Measurements from ENCODE around the gene STARD7. TPM values are rescaled to one million over a fixed set of nuclear protein-coding genes. Genes with fewer than 3 reads are reported as not detected.

STARD7 gene
- total and polyA plus RNA-seq, 2 donors (not counting 3 experiments of a cell fraction or from before 2014, with no cell fraction given), result 61.2 to 132 TPM

DNA sequence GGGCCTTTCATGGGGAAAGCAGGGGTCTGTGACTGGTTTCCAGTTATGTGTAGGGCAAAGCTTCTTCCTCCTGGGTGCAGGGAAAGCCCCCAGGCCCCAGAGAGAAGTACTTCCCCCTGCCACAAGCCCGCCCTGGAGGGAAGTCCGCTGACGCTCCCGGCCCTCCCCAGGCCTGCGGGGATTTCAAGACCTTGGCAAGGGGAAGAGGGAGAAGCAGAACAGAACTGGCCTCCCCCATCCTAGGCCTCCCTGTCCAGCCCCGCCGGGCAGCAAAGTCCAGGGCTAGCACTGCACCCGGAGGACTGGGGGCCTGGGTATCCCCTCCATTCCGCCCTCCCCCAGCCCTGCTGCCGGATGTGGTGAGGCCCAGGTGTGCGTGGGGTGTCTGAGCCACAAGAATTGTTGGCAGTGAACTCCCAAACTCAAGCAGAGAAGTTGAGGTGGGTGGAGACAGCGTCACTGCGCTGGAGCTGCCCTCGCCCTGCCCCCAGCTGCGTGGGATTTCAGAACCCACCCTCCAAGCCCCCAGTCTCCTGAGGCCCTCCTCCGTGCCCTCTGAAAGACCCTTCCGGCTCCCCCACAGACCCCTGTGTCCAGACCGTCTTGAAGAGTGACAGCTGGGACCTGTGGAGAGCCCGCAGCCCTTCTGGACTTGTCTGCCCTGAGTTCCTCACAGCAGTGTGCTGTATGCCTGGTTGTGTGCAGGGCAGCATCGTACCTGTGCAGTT, 62.3 kb downstream of the STARD7 start:
- ChIA-PET CTCF (interaction anchor here (2.3 to 3.5 kb wide), 2 partner anchors 8 to 28 kb away, joined by 10 to 15 read pairs; partner anchors contain the start of gene ASTL), POLR2A (no interaction called here)
- Histone ChIP-seq H3K36me3 (ENCODE audit: control insufficient read depth in 2 of 2, extremely low read depth in 1 of 2, insufficient read depth in 2 of 2, low read length in 2 of 2) (no peaks in the 10 kb centered on the region), H3K9me3 (replicated peaks; ENCODE audit: control insufficient read depth, insufficient read depth, low read length) (no peaks in the 10 kb centered on the region), H3K27ac (ENCODE audit: insufficient read depth, low read depth, low read length) (no peak overlapping the region), H3K79me2 (ENCODE audit: control insufficient read depth, insufficient read depth, low read length) (no peaks in the 10 kb centered on the region), H2AFZ (ENCODE audit: low read depth, low read length) (no peak overlapping the region), H3K9ac (replicated peaks; ENCODE audit: extremely low read depth, insufficient read depth, low read length) (no peak overlapping the region), H3K9me1 (replicated peaks; ENCODE audit: control insufficient read depth, extremely low read depth, insufficient read depth, low read length) (no peaks in the 10 kb centered on the region), H4K20me1 (replicated peaks; ENCODE audit: control insufficient read depth, extremely low read depth, insufficient read depth, low read length) (no peaks in the 10 kb centered on the region), H3K27me3 (ENCODE audit: control insufficient read depth in 2 of 2, insufficient read depth in 2 of 2, low read length in 2 of 2) (no peaks in the 10 kb centered on the region), H3K4me3 (replicated peaks in 1 of 3; ENCODE audit: insufficient read depth in 1 of 3, low read depth in 1 of 3, low read length in 3 of 3) (no peak overlapping the region), H3K4me2 (ENCODE audit: insufficient read depth, low read length) (no peak overlapping the region), H3K4me1 (ENCODE audit: control insufficient read depth, extremely low read depth, insufficient read depth, low read length) (no peaks in the 10 kb centered on the region)
- DNase-seq (ENCODE audit: low read depth, low spot score) (no peak), FAIRE-seq (no peak)
- dilution Hi-C loops (cut with MboI; ENCODE audit: extremely low pct_ligation_motif_present, low sequenced_read_pairs) (no loop called here), intact Hi-C loops (cut with micrococcal nuclease) (no loop called here)
- TF ChIP-seq MYC (IDR thresholded peaks at IDR 0.05; ENCODE audit: low read depth, low read length), result no peak
- no peak for TF ChIP-seq GATA2 (IDR thresholded peaks at IDR 0.05; ENCODE audit: insufficient read depth, insufficient read length, low read depth, low read length)
- no peak for TF ChIP-seq FOS (IDR thresholded peaks at IDR 0.05; ENCODE audit: borderline replicate concordance, insufficient read depth, low read length)
- TF ChIP-seq POLR2AphosphoS5 (IDR thresholded peaks at IDR 0.05; ENCODE audit: insufficient read depth, low read depth, low read length), result no peak
- no TSS peak for BruUV-seq (replicated peaks)

DNA sequence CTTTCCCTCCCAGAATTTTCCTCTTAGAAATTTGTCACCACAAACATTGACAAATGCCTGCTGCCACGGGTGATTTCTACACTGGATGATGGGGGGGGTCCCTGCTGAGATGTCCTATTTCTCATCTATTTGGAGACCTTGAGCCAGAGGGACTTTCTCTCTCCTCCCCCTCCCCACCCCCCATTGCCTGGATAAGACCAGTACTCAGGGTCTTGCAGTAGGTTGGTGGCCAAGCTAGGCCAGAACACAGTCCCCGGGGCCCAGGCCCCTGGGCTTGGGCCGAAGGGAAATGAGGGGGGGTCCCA, 62.8 kb downstream of the STARD7 start:
- intact Hi-C loops (cut with micrococcal nuclease), result no loop called here
- no peaks in the 10 kb centered on the region for H3K36me3 ChIP-seq (ENCODE audit: control insufficient read depth in 2 of 2, extremely low read depth in 1 of 2, insufficient read depth in 2 of 2, low read length in 2 of 2)
- no TSS peak for BruUV-seq (replicated peaks)
- H3K4me2 ChIP-seq (ENCODE audit: insufficient read depth, low read length), result peak overlapping the region; percentile 28
- no peaks in the 10 kb centered on the region for H3K9me1 ChIP-seq (replicated peaks; ENCODE audit: control insufficient read depth, extremely low read depth, insufficient read depth, low read length)
- H4K20me1 ChIP-seq (replicated peaks; ENCODE audit: control insufficient read depth, extremely low read depth, insufficient read depth, low read length), result no peaks in the 10 kb centered on the region
- ChIA-PET CTCF (interaction anchor here (3.5 kb wide), 1 partner anchor 8 kb away, joined by 15 read pairs; the partner anchor contains the start of gene ASTL), POLR2A (no interaction called here)
- H3K79me2 ChIP-seq (ENCODE audit: control insufficient read depth, insufficient read depth, low read length), result no peaks in the 10 kb centered on the region
- H3K27ac ChIP-seq (ENCODE audit: insufficient read depth, low read depth, low read length), result no peak overlapping the region
- H3K4me3 ChIP-seq (replicated peaks in 1 of 3; ENCODE audit: insufficient read depth in 1 of 3, low read depth in 1 of 3, low read length in 3 of 3), result no peak overlapping the region
- H3K9me3 ChIP-seq (replicated peaks; ENCODE audit: control insufficient read depth, insufficient read depth, low read length), result no peaks in the 10 kb centered on the region
- dilution Hi-C loops (cut with MboI; ENCODE audit: extremely low pct_ligation_motif_present, low sequenced_read_pairs), result no loop called here
- no peaks in the 10 kb centered on the region for H3K4me1 ChIP-seq (ENCODE audit: control insufficient read depth, extremely low read depth, insufficient read depth, low read length)
- DNase-seq (ENCODE audit: low read depth, low spot score) (no peak), FAIRE-seq (no peak)
- H3K27me3 ChIP-seq (ENCODE audit: control insufficient read depth in 2 of 2, insufficient read depth in 2 of 2, low read length in 2 of 2), result no peaks in the 10 kb centered on the region
- TF ChIP-seq FOS (IDR thresholded peaks at IDR 0.05; ENCODE audit: borderline replicate concordance, insufficient read depth, low read length), result no peak
- TF ChIP-seq, protein P1, sequence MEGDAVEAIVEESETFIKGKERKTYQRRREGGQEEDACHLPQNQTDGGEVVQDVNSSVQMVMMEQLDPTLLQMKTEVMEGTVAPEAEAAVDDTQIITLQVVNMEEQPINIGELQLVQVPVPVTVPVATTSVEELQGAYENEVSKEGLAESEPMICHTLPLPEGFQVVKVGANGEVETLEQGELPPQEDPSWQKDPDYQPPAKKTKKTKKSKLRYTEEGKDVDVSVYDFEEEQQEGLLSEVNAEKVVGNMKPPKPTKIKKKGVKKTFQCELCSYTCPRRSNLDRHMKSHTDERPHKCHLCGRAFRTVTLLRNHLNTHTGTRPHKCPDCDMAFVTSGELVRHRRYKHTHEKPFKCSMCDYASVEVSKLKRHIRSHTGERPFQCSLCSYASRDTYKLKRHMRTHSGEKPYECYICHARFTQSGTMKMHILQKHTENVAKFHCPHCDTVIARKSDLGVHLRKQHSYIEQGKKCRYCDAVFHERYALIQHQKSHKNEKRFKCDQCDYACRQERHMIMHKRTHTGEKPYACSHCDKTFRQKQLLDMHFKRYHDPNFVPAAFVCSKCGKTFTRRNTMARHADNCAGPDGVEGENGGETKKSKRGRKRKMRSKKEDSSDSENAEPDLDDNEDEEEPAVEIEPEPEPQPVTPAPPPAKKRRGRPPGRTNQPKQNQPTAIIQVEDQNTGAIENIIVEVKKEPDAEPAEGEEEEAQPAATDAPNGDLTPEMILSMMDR (IDR thresholded peaks at IDR 0.05; ENCODE audit: extremely low read depth in 1 of 2, insufficient read depth in 1 of 2, low read depth in 1 of 2, low read length in 2 of 2), result no peak
- no peak for TF ChIP-seq POLR2A (IDR thresholded peaks at IDR 0.05; ENCODE audit: low read depth, low read length)
- TF ChIP-seq MYC (IDR thresholded peaks at IDR 0.05; ENCODE audit: low read depth, low read length), result no peak
- TF ChIP-seq POLR2AphosphoS5 (IDR thresholded peaks at IDR 0.05; ENCODE audit: insufficient read depth, low read depth, low read length), result no peak
- no peak overlapping the region for H2AFZ ChIP-seq (ENCODE audit: low read depth, low read length)
- no peak overlapping the region for H3K9ac ChIP-seq (replicated peaks; ENCODE audit: extremely low read depth, insufficient read depth, low read length)
